ENCODE results near the gene GZMM. TPM values are rescaled to one million over a fixed set of nuclear protein-coding genes. Genes with fewer than 3 reads are reported as not detected.

Gene GZMM
- total RNA-seq, 1 donor from 2014 or later = not detected

DNA sequence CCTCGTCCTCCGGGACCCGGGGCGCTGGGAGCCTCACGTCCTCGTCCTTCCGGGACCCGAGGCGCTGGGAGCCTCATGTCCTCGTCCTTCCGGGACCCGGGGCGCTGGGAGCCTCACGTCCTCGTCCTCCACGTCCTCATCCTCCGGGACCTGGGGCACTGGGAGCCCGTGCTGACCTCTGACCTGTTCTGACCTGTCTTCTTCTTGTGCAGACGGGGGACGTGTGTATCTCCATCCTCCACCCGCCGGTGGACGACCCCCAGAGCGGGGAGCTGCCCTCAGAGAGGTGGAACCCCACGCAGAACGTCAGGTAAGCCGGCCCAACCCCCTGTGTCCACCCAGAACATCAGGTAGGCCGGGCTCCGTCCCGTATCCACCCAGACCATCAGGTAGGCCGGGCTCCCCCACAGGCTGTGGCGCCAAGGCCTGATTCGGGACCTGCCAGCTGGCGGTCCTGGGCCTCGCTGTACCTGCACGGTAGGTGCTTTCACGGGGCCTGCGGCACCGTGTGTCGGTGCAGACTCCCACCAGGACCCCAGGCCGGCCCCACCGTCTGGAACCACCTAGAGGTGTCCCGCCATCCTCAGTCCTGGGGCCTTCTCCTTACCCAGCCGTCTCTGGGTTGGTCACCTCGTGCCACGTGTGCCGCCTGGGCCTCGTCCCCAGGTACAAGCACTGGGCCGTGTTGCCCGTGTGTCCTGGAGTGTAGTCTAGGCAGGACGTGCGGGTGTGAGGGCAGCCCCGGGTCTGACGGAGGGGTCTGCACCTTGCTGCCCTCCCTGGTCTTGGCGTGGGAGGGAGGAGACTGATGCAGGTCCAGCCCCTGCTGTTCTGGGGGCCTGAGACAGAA is 7.6 kb upstream of the GZMM start:
- DNase-seq (ENCODE audit: extremely low spot score in 2 of 2) = no peak
- Histone ChIP-seq H3K27ac (no peak overlapping the region), H3K4me3 (no peak overlapping the region), H3K9me3 (no peaks in the 10 kb centered on the region), H3K4me1 (peaks cover 35% of the 10 kb centered on the region), H3K36me3 (peaks cover 4 to 44% of the 10 kb centered on the region in 2 donors), H3K27me3 (no peaks in the 10 kb centered on the region)
- TF ChIP-seq POLR2A (IDR thresholded peaks at IDR 0.05) = no peak
- intact Hi-C loops (cut with DNase I) = no loop called here

GRCh38 chr19:536881-537404 is 6.9 kb upstream of the GZMM start:
- Histone ChIP-seq H3K36me3 (peaks cover 4 to 50% of the 10 kb centered on the region in 2 donors), H3K27me3 (no peaks in the 10 kb centered on the region), H3K9me3 (no peaks in the 10 kb centered on the region), H3K27ac (no peak overlapping the region), H3K4me3 (no peak overlapping the region), H3K4me1 (peaks cover 35% of the 10 kb centered on the region)
- TF ChIP-seq, protein P1, sequence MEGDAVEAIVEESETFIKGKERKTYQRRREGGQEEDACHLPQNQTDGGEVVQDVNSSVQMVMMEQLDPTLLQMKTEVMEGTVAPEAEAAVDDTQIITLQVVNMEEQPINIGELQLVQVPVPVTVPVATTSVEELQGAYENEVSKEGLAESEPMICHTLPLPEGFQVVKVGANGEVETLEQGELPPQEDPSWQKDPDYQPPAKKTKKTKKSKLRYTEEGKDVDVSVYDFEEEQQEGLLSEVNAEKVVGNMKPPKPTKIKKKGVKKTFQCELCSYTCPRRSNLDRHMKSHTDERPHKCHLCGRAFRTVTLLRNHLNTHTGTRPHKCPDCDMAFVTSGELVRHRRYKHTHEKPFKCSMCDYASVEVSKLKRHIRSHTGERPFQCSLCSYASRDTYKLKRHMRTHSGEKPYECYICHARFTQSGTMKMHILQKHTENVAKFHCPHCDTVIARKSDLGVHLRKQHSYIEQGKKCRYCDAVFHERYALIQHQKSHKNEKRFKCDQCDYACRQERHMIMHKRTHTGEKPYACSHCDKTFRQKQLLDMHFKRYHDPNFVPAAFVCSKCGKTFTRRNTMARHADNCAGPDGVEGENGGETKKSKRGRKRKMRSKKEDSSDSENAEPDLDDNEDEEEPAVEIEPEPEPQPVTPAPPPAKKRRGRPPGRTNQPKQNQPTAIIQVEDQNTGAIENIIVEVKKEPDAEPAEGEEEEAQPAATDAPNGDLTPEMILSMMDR (IDR thresholded peaks at IDR 0.05) = no peak
- no peak for TF ChIP-seq POLR2AphosphoS5 (IDR thresholded peaks at IDR 0.05; ENCODE audit: insufficient read depth in 1 of 2, low read depth in 1 of 2)
- no peak for TF ChIP-seq POLR2A (IDR thresholded peaks at IDR 0.05)
- DNase-seq (ENCODE audit: extremely low spot score in 2 of 2) = no peak
- intact Hi-C loops (cut with DNase I) = no loop called here

DNA sequence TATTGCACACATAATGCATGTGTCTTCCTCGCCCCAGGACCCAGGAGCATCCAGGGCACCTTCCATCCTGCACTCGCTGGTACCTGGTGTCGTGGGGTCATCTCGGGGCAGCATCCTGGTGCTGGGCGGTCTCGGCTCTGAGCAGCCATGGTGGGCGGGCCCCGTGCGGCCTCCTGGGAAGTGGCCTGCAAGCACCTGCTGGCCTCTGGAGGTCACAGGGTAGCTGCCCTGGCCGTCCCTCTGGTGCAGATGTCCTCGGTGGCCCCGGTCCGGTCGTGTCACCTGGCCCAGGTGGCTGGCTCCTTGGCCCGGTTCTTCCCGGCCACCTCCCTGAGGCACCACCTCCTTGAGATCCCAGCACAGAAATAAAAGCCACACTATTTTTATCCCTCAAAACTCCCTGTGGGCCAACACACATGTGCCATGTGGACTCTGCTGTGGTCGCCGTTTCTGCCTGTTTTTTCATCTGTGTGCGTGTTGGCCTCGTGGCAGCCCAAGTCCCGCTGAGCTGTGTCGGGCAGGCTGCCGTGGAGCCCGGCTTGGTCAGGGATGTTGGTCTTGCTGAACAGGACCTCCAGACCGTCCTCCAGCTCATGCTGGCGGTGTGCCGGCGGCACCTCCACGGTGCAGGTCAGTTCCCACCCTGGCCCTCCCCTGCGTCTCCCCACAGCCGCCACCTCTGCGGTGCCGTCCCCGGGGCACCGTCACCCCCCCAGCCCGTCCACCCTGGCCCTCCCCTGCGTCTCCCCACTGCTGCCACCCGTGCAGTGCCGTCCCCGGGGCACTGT is 5.0 kb upstream of the GZMM start:
- Histone ChIP-seq H3K4me3 (no peak overlapping the region), H3K27me3 (no peaks in the 10 kb centered on the region), H3K4me1 (peaks cover 25% of the 10 kb centered on the region), H3K9me3 (no peaks in the 10 kb centered on the region), H3K36me3 (peaks cover 4 to 59% of the 10 kb centered on the region in 2 donors), H3K27ac (no peak overlapping the region)
- TF ChIP-seq POLR2AphosphoS5 (IDR thresholded peaks at IDR 0.05; ENCODE audit: insufficient read depth in 1 of 2, low read depth in 1 of 2) = no peak
- TF ChIP-seq POLR2A (IDR thresholded peaks at IDR 0.05) = no peak
- TF ChIP-seq, protein P1 (IDR thresholded peaks at IDR 0.05) = no peak
- DNase-seq (ENCODE audit: extremely low spot score in 2 of 2) = no peak
- intact Hi-C loops (cut with DNase I) = no loop called here

DNA sequence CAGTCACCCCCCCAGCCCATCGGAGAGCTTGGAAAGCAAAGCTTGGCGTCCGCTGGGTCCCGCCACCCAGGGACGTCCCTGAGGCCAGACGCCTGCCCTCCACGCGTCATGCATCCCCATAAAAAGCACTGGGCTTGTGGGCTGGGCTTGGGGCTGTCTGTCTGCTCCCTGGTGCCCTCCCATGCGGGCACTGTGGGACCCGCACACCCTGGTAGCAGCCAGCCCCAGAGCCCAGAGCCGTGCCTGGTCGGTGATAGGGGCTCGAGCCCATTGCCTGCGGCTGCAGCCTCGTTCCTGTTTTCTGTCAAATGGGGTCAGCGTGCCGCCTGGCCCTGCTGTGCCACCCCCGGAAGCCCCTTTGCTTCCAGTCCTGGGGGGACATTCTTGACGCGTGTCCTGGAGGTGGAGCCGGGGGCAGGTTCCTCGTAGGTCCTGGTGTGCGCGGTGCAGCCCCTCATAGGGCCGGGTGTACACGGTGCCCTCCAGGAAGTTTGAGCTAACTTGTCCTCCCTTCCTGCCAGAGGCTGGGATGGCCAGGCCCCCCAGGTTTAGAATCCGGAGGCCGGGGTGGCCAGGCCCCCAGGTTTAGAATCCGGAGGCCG is 4.3 kb upstream of the GZMM start:
- intact Hi-C loops (cut with DNase I) = no loop called here
- Histone ChIP-seq H3K9me3 (no peaks in the 10 kb centered on the region), H3K27me3 (no peaks in the 10 kb centered on the region), H3K4me1 (peaks cover 25% of the 10 kb centered on the region), H3K4me3 (no peak overlapping the region), H3K36me3 (peaks cover 4 to 59% of the 10 kb centered on the region in 2 donors), H3K27ac (no peak overlapping the region)
- DNase-seq (ENCODE audit: extremely low spot score in 2 of 2) = no peak
- TF ChIP-seq POLR2A (IDR thresholded peaks at IDR 0.05) (no peak), POLR2AphosphoS5 (IDR thresholded peaks at IDR 0.05; ENCODE audit: insufficient read depth in 1 of 2, low read depth in 1 of 2) (no peak)
- TF ChIP-seq, protein P1 (IDR thresholded peaks at IDR 0.05) = no peak

DNA sequence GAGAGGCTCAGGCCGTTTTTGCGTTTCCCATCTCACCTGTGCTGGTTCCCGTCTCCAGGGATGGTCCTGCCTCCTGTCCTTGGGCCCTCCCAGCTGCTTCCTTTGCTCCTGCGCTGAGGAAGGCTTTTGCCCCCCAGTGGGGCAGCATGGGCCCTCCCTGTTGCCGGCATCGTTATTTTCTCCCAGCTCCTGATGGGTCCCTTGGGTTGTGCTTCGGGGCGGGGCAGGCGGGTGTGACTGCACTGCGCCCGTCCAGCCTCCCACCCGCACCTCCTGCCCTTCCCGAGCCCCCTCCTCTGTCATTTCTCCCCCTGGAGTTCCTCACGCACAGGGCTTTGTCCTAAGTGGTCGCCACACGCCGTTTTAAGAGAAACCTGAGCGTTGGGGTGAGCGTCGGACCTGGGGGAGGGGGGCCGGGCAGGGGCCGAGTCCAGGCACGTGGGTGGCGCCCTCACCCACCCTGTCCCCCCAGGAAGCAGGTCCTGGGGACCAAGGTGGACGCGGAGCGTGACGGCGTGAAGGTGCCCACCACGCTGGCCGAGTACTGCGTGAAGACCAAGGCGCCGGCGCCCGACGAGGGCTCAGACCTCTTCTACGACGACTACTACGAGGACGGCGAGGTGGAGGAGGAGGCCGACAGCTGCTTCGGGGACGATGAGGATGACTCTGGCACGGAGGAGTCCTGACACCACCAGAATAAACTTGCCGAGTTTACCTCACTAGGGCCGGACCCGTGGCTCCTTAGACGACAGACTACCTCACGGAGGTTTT is 2.8 kb upstream of the GZMM start:
- Histone ChIP-seq H3K4me3 (no peak overlapping the region), H3K4me1 (peaks cover 10% of the 10 kb centered on the region), H3K27me3 (no peaks in the 10 kb centered on the region), H3K9me3 (no peaks in the 10 kb centered on the region), H3K27ac (no peak overlapping the region), H3K36me3 (peaks cover 4 to 50% of the 10 kb centered on the region in 2 donors)
- intact Hi-C loops (cut with DNase I) = no loop called here
- no peak for DNase-seq (ENCODE audit: extremely low spot score in 2 of 2)
- no peak for TF ChIP-seq POLR2A (IDR thresholded peaks at IDR 0.05)
- TF ChIP-seq, protein P1 (IDR thresholded peaks at IDR 0.05) = no peak
- no peak for TF ChIP-seq POLR2AphosphoS5 (IDR thresholded peaks at IDR 0.05; ENCODE audit: insufficient read depth in 1 of 2, low read depth in 1 of 2)
